GM19351 (cell line): ENCODE data around the gene ATP5MG.
A peak's percentile ranks its signal among the peaks of the same experiment; 100 is the strongest.
"Not testable (repeated sequence)": the region's sequence is repeated elsewhere in the genome, so short reads cannot be mapped to it uniquely, and the experiment has no call there.

Source experiments
- ATAC-seq: cut with Tn5 transposase; IDR thresholded peaks from one replicate; pipeline ENCODE4 v1.9.1; 2021; ENCODE audit warnings: mild to moderate bottlenecking, moderate library complexity; ENCODE audit not compliant: unreplicated experiment

The ATP5MG gene

DNA sequence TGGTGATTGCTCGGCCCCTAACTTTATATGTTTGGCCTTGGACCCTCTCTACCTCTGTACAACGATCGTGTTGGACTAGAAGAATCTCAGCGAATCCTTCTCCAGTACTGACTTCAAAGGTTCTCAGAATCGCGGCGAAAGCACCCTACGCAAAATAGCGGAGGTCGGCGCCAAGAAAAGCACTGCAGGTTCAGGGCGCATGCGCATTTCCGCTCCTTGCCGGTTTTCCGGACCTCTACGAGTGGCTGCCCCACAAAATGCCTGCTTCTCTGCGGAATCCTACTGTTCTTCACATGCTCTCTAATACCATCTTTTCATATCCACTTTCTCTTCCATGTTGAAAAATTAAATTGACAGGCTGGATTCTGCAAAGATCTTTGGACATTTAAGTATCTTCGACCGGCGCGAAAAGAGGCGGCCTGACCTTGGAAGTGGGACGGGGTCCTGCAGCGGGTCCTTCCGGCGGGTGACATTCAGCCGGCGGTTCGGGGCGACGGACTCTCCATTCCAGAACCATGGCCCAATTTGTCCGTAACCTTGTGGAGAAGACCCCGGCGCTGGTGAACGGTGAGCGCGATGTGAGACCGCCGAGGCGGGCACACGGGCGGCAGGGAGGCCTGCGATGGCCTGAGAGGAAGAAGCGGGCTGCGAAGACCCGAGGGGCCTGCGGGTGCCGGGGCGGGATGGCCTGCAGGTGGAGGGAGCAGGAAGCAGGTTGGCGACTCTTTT is at the start of gene ATP5MG:
Gene ATP5MG (plus strand): TSS at position 456 of the 729 bp plus-strand sequence. CDS start 60 bp downstream, at position 516.
- peak; percentile 61 for ATAC-seq

DNA sequence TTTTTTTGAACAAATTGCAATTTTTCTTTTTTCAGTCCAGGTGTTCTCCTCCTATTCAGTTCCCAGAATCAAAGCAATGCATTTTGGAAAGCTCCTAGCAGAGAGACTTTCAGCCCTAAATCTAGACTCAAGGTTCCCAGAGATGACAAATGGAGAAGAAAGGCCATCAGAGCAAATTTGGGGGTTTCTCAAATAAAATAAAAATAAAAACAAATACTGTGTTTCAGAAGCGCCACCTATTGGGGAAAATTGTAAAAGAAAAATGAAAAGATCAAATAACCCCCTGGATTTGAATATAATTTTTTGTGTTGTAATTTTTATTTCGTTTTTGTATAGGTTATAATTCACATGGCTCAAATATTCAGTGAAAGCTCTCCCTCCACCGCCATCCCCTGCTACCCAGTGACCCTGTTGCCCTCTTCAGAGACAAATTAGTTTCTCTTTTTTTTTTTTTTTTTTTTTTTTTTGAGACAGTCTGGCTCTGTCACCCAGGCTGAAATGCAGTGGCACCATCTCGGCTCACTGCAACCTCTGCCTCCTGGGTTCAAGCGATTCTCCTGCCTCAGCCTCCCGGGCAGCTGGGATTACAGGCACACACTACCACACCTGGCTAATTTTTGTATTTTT is 48.2 kb upstream of the ATP5MG start:
- no peak for ATAC-seq

DNA sequence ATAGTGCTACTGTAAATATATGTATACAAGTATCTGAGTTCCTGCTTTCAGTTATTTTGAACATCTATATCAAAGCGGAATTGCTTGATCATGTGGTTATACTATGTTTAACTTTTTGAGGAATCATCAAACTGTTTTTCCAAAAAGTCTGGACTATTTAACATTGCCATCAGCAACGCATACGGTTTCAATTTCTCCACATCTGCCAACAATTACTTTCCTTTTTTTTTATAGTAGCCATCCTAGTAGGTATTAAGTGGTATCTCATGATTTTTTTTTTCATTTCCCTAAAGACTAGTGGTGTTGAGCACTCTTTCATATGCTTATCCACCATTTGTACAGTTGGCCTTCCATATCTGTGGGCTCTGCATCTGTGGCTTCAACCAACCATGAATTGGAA is 43.3 kb upstream of the ATP5MG start:
- ATAC-seq, result no peak

- peak; percentile 88 for ATAC-seq
These were observed 42.0 kb upstream of the ATP5MG start, which contains the start of gene UBE4A for GRCh38 chr11:118359295-118359958. TSS of gene UBE4A (plus strand) at chr11:118359600. CDS start at chr11:118365081, 5,481 bp downstream.

DNA sequence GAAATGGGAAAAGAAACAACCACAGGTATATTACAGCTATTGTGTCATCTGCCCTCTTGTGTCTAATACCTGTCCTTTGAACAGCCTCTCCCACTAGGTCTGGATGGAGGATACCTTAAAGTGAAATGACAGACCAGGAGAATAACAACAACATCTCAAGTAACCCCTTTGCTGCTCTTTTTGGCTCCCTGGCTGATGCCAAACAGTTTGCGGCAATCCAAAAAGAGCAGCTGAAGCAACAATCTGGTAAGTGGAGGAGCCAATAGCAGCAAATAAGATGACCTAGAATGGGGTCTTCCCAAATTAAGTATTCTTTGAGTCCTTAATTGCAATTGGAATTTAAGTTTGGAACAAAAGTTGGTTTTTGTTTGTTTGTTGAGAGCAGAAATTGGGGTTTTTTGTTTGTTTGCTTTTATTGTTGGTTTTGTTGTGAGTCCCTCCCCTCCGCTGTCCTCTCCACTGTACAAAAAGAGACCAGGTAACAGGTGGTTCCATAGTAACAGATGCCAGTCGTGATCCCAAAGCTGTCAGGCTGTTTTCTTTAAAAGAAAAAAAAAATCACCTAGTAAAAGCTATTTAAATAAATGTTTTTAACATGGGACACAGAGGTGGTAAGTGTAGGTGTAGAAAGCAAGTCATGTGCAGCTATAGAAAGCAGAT is 36.3 kb upstream of the ATP5MG start:
- ATAC-seq, result no peak

DNA sequence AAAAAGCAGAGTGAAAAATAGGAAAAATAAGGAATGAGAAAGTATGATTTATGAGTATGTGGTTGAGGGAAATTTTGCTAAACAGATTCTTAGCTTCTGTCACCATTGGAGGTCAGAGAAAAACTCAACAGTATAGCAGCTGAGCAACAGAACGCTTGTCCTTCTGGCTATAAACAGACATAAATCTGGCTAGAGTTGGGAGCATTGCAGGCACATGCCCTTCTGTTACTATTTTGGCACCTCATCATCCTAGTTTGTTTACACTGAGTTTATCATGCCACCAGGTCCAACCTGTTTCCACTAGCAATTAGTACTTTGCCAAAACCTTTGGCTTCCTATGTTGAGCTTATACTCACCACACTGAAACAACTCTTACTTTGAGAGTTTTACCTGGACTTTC is 35.1 kb upstream of the ATP5MG start:
- ATAC-seq, result no peak

DNA sequence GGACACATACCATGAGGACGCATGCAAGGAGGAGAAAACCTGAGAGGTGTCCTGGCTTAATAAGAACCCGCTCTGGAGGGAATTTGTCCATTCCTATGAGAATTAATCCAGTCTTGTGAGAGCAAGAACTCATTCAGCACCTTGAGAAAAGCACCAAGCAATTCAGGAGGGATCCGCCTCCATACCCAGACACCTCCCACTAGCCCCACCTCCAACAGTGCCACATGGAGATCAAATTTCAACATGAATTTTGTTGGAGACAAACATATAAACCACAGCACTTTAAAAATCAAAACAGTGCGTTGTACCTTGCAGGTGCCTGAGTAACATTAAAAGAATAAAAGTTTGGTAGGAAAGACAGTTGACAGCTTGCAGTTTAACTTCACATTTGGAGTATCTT is 30.6 kb upstream of the ATP5MG start:
- ATAC-seq, result no peak

DNA sequence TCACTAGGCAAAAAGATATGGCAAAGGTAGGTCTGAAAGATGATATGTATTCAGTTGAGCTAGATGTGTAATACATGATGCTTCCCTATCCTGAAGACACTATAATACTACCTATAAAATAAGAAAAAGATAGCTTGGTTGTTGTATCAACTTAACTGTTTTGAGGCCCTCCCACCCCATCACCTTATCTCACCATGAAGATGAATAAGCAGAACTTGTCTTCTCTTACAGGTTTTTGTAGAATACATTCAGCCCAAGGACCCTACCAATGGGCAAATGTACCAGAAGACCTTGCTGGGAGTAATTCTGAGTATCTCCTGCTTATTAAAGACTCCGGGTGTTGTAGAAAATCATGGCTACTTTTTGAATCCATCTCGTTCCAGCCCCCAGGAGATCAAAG is 28.1 kb upstream of the ATP5MG start:
- ATAC-seq, result no peak

- ATAC-seq, result no peak
These were observed 27.5 kb upstream of the ATP5MG start for GRCh38 chr11:118373871-118374270.

DNA sequence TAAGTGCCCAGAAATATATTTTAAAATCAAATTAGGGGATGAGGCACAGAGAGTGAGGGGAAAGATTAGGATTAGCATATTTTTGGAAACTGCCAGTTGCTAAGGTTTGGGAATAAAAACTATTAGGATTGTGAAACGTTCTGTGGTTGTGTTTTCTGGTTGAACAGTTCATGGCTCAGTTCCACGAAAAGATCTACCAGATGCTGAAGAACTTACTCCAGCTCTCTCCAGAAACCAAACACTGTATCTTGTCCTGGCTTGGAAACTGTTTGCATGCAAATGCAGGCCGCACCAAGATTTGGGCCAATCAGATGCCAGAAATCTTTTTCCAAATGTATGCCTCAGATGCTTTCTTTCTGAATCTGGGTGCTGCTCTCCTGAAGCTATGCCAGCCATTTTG is 26.7 kb upstream of the ATP5MG start:
- no peak for ATAC-seq

DNA sequence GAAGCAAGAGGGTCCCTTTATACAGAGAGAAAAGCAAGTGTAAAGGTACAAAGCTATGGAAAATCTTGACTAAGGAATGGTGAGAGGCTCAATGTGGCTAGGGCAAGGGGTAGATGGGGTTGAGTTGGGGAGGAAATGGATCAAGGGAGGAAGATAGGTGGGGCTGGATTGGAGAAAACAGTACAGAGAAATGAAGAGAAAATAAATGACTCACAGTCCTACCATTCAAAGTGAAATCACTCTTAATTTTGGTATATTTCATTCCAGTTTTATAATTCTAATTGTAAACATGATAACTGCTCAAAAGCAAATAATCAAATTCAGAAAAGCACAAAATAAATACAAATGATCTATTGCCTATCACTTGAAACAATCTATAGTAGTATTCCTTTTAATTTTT is 25.4 kb upstream of the ATP5MG start:
- no peak for ATAC-seq

DNA sequence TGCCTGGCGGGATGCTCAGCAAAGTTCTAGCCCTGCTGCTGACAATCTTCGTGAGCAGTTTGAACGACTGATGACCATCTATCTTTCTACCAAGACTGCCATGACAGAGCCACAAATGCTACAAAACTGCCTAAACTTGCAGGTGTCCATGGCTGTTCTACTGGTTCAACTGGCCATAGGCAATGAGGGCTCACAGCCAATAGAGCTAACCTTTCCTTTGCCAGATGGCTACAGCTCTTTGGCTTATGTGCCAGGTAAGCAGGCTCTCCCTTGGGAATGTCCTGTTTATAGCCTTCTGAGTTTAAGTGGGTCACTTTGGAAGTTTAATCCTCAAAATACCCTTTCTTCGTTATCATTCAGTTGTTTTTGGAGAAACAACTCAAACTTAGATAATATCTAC is 21.9 kb upstream of the ATP5MG start:
- no peak for ATAC-seq

GRCh38 chr11:118380571-118380970 is 20.8 kb upstream of the ATP5MG start:
- ATAC-seq, result no peak

GRCh38 chr11:118382954-118383353 is 18.5 kb upstream of the ATP5MG start:
- ATAC-seq, result no peak

GRCh38 chr11:118383657-118384056 is 17.7 kb upstream of the ATP5MG start:
- ATAC-seq, result no peak

DNA sequence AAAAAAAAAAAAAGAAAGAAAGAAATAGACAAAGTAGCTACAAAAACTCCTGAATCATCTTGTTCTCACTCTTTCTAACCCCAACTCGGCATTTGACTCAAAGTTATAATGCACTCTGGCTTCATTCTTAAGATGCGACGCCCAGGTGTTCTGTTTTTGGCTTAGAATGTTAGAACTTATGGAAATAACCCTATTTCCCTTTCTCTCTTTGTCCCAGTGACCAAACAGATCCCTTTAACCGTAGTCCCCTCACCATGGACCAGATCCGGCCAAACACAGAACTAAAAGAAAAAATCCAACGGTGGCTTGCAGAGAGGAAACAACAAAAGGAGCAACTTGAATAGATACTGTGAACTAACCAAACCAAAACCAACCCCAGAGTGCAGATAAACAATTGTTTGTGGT is 5.3 kb upstream of the ATP5MG start:
- no peak for ATAC-seq

- no peak for ATAC-seq
These were observed 4.0 kb upstream of the ATP5MG start for GRCh38 chr11:118397448-118397847.

- ATAC-seq, result peak; percentile 52
These were observed 2.4 kb upstream of the ATP5MG start for GRCh38 chr11:118398791-118399559.

GRCh38 chr11:118401880-118402590 is 629 bp downstream of the ATP5MG start:
- no peak for ATAC-seq

DNA sequence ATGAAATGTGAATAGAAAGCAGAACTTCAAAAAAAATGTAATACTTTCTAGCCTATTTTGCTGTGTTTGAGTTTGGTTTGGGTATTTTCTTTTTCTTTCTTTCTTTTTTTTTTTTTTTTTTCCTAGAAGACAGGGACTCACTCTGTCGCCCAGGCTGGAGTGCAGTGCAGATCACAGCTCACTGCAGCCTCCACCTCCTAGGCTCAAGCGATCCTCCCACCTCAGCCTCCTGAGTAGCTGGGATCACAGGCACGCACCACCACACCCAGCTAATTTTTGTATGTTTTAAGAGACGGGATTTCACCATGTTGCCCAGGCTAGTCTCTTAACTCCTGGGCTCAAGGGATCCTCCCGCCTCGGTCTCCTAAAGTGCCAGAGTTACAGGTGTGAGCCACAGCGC is 1.2 kb downstream of the ATP5MG start:
- ATAC-seq, result not testable (repeated sequence)
